SK-N-SH (cell line): ENCODE results near the gene DBH.

ENCODE experiments used
- EP300 ChIP-seq, 2 experiments: IDR thresholded peaks; 2 replicates each; pipeline versions ENCODE4 v1.4.0 to v1.6.1; 2012; ENCODE audit warnings: borderline replicate concordance in 1 of 2, low read depth in 1 of 2, low read length in 1 of 2
- RCOR1 ChIP-seq: fragments of 150-350 bp; IDR thresholded peaks from 2 replicates; pipeline ENCODE4 v1.6.1; 2017; ENCODE audit warnings: antibody characterized with exemption, low read length
- TF ChIP-seq, protein P1 (sequence below): fragments of 200-600 bp; sonication (generic); IDR thresholded peaks from 2 replicates; pipeline ENCODE4 v1.6.1; 2017; ENCODE audit warnings: antibody characterized with exemption, mild to moderate bottlenecking, moderate library complexity

DNA sequence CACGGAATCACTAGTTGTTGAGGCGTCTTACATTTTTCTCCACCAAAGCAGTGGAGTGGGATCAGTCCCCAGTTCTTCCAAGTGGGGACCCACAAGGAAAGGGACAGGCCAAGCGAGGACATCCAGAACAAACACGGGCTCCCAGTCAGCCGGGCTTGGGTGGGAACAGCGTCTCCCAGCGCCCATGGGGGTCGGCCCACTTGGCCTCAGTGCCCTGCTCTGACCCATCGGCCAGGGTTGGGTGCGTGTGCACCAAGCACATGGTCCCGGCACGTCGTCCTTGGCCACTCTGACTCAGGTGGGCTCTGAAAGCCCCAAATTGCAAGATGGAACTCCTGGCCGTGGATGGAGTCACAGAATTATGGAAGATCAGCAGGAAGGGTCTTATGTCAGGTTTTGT is 37.9 kb downstream of the DBH start:
- TF ChIP-seq EP300 (IDR thresholded peaks at IDR 0.05; ENCODE audit: borderline replicate concordance in 1 of 2, low read depth in 1 of 2, low read length in 1 of 2): no peak
- no peak for TF ChIP-seq RCOR1
- TF ChIP-seq, protein P1, sequence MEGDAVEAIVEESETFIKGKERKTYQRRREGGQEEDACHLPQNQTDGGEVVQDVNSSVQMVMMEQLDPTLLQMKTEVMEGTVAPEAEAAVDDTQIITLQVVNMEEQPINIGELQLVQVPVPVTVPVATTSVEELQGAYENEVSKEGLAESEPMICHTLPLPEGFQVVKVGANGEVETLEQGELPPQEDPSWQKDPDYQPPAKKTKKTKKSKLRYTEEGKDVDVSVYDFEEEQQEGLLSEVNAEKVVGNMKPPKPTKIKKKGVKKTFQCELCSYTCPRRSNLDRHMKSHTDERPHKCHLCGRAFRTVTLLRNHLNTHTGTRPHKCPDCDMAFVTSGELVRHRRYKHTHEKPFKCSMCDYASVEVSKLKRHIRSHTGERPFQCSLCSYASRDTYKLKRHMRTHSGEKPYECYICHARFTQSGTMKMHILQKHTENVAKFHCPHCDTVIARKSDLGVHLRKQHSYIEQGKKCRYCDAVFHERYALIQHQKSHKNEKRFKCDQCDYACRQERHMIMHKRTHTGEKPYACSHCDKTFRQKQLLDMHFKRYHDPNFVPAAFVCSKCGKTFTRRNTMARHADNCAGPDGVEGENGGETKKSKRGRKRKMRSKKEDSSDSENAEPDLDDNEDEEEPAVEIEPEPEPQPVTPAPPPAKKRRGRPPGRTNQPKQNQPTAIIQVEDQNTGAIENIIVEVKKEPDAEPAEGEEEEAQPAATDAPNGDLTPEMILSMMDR: no peak
